ENCODE measurements around the gene GGTLC3.
"Not testable (repeated sequence)": the region's sequence is repeated elsewhere in the genome, so short reads cannot be mapped to it uniquely, and the experiment has no call there.

The GGTLC3 gene

DNA sequence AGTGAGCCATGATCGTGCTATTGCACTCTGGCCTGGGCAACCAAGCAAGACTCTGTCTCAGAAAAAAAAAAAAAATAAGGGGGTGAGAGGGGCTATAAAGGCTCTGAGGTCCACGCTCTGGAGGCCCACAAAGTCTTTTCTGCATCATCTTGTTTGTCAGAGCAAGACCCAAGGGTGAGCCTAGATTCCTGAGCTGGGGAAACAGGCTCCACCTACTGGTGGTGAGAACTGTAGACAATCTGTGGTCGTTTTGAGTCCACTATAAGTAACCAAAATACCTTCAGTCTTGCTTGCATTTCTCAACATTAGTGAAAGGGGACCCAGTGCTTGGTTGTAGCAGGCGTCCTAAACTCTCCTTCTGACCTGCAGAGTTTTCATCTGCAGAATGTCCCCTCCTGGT is 5.4 kb upstream of the GGTLC3 start:
- not testable (repeated sequence) for DNase-seq (ENCODE audit: insufficient read length, low spot score); FAIRE-seq

DNA sequence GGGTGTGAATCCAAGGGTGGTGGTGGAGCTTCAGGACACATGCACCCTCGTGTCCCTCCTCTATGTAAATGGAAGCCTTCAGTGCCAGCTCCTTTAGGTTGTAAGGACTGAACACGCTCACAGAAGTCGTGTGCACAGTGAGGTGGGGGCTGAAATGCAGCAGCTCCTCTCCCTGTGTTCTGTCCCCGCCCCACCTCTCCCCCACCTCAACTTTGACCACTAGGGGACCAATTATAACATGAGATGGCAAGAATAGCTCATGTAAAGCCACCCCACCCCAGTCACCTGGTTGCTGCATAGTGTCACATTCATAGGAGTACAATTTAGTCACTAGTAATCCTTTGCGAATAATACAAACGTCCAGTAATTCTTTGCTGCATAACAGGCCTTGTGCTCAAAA is 4.8 kb upstream of the GGTLC3 start:
- FAIRE-seq; DNase-seq (ENCODE audit: insufficient read length, low spot score): not testable (repeated sequence)

DNA sequence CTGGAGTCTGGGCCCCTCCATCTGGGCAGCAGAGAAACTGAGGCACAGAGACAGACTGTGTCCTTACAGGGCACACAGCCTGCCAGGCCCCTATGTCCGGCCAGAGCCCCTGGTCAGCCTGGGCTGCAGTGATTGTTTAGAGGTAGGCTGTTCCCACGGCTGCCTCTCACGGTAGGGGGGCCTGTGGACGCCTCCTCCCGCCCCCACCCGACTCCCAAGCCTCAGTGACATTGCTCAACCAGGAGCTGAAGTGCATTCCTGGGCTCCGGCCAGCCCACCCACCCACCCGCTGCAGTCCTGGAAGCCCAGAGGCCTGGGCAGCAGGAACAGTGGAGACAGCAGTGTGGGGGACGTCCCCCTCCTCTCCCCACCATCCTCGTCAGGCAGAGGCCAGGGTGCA is 4.5 kb downstream of the GGTLC3 start:
- not testable (repeated sequence) for DNase-seq (ENCODE audit: insufficient read length, low spot score); FAIRE-seq

DNA sequence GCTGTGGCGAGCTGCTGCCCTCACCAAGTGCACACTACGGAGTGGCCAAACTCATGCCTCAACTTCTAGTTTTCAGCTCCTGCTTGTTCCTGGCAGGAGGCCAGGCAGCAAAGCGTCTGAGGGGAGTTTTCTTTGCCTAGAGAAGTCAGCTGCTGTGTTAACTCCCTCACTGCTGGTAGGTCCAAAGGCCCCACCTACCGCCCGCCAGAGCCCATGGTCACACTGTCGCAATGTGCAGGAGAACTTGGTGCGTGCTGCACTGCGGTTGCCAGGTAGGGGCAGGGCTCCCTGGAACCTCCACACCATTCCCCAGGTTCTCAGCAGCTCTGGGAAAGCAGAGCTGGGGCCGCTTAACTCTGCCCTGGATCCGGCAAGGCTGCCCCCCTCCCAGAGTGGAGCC is 5.6 kb downstream of the GGTLC3 start:
- FAIRE-seq; DNase-seq (ENCODE audit: insufficient read length, low spot score): not testable (repeated sequence)

DNA sequence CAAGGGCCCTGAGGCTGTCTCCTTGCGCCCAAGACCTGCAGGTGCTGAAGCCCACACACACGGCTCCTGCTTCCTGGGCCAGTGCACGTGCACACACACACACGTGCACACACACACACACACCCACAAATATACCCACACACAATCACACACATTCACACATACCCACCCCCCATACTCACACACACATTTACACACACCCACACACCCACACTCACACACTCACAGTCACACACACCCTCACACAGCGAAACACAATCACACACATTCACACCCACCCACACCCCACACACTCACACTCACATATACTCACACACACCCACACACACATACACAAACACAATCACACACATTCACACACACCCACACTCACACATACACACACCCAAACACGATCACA is 6.6 kb downstream of the GGTLC3 start:
- FAIRE-seq; DNase-seq (ENCODE audit: insufficient read length, low spot score): not testable (repeated sequence)

DNA sequence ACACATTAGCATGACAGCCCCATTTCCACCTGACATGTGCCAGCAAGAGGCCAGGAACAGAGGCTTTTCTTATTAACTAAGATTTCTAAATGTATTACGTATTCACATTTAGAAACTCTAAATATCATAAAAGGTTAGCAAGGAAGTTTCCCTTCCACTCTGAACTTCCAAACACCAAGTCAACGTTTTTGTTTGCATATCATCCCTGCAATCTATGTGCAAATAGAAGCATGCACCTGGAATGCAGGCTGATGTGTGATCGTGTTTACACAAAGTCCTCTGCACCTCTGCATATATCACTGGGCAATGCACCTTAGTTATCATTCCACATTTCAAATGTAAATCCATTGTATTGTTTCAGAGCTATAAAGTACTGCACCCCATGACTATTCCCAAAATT is 21.7 kb downstream of the GGTLC3 start:
- not testable (repeated sequence) for DNase-seq (ENCODE audit: insufficient read length, low spot score); FAIRE-seq
